DOHH2 (cell line): ENCODE measurements around the gene GALNT2.

Source experiments
- H3F3A ChIP-seq: fragments of 200-600 bp; sonication (generic), shearing (Covaris generic); 2 replicates; pipeline ENCODE4 v1.6.0; 2016; ENCODE audit warnings: antibody characterized with exemption, mild to moderate bottlenecking; ENCODE audit not compliant: control insufficient read depth, insufficient read depth
- H3K27ac ChIP-seq: fragments of 200-600 bp; sonication (generic); 2 replicates; pipeline ENCODE4 v1.5.1; 2014; ENCODE audit warnings: low read depth, mild to moderate bottlenecking, low read length, moderate library complexity
- H3K27me3 ChIP-seq: fragments of 200-600 bp; sonication (generic); 2 replicates; pipeline ENCODE4 v1.6.1; 2014; ENCODE audit warnings: mild to moderate bottlenecking, low read length, mixed read lengths; ENCODE audit not compliant: control insufficient read depth
- H3K36me3 ChIP-seq: fragments of 200-600 bp; sonication (generic); 2 replicates; pipeline ENCODE4 v1.6.1; 2014; ENCODE audit warnings: mild to moderate bottlenecking, low read length, moderate library complexity, mixed read lengths; ENCODE audit not compliant: control insufficient read depth
- H3K4me1 ChIP-seq: fragments of 200-600 bp; sonication (generic); 2 replicates; pipeline ENCODE4 v1.6.1; 2014; ENCODE audit warnings: mild to moderate bottlenecking, low read length, mixed read lengths; ENCODE audit not compliant: control insufficient read depth
- H3K4me2 ChIP-seq: fragments of 200-600 bp; sonication (generic); 2 replicates; pipeline ENCODE4 v1.6.0; 2014; ENCODE audit warnings: mild to moderate bottlenecking, low read length, moderate library complexity
- H3K4me3 ChIP-seq: fragments of 200-600 bp; sonication (generic); 2 replicates; pipeline ENCODE4 v1.5.1; 2014; ENCODE audit warnings: mild to moderate bottlenecking, low read length, mixed read lengths
- H3K79me2 ChIP-seq: fragments of 200-600 bp; sonication (generic); 2 replicates; pipeline ENCODE4 v1.6.1; 2014; ENCODE audit warnings: mild to moderate bottlenecking, low read length, mixed read lengths; ENCODE audit not compliant: control insufficient read depth
- H3K9me2 ChIP-seq: fragments of 200-600 bp; sonication (generic); replicated peaks from 2 replicates; pipeline ENCODE4 v1.6.1; 2014; ENCODE audit warnings: mild to moderate bottlenecking, low read length, mixed read lengths; ENCODE audit not compliant: control insufficient read depth
- H3K9me3 ChIP-seq: fragments of 200-600 bp; sonication (generic); 2 replicates; pipeline ENCODE4 v1.6.1; 2014; ENCODE audit warnings: antibody characterized with exemption, low read length, mixed read lengths; ENCODE audit not compliant: control insufficient read depth, insufficient read depth
- H4K20me1 ChIP-seq: fragments of 200-600 bp; sonication (generic); 2 replicates; pipeline ENCODE4 v1.6.0; 2014; ENCODE audit warnings: low read depth, mild to moderate bottlenecking, antibody characterized with exemption, low read length, moderate library complexity; ENCODE audit not compliant: control insufficient read depth, insufficient read depth
- CTCF ChIP-seq: fragments of 200-600 bp; sonication (generic); IDR thresholded peaks from one replicate; pipeline ENCODE4 v1.5.1; 2014; ENCODE audit warnings: antibody characterized with exemption, mild to moderate bottlenecking, low read depth, low read length; ENCODE audit not compliant: poor library complexity, severe bottlenecking
- EZH2phosphoT487 ChIP-seq: fragments of 200-600 bp; sonication (generic); IDR thresholded peaks from 2 replicates; pipeline ENCODE4 v1.6.1; 2017; ENCODE audit warnings: borderline replicate concordance, mild to moderate bottlenecking, antibody characterized with exemption, low read length, moderate library complexity, mixed read lengths

Gene GALNT2

DNA sequence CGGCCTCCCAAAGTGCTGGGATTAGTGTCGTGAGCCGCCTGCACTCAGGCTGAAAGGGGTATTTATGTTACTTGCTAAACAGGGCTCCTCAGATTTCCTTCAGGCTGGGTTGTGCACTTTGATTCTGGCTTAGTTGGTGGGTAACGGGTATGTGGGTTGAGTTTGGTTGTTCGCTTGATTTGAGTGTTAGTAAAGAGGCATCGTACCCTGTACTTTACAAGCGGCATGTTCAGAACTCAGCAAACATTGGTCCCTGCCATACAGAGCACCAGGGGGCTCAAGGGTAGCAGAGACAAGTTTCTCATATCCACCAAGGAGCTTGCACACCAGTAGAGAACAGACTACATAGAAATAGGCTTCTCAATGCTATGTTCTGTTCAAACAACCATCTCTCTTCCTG, 211.3 kb downstream of the GALNT2 start:
- no peaks in the 10 kb centered on the region for H3K9me3 ChIP-seq
- TF ChIP-seq EZH2phosphoT487 (no peak), CTCF (no peak)
- peak overlapping the region; percentile 38 for H3K4me3 ChIP-seq
- peaks cover 80% of the 10 kb centered on the region for H3K4me1 ChIP-seq
- peak overlapping the region; percentile 63 for H3K4me2 ChIP-seq
- H3K27me3 ChIP-seq = no peaks in the 10 kb centered on the region
- H3K9me2 ChIP-seq = no peaks in the 10 kb centered on the region
- H3F3A ChIP-seq = peaks cover 21% of the 10 kb centered on the region
- H3K79me2 ChIP-seq = no peaks in the 10 kb centered on the region
- H3K27ac ChIP-seq = peak overlapping the region; percentile 73
- no peaks in the 10 kb centered on the region for H4K20me1 ChIP-seq
- H3K36me3 ChIP-seq = peaks cover 51% of the 10 kb centered on the region

DNA sequence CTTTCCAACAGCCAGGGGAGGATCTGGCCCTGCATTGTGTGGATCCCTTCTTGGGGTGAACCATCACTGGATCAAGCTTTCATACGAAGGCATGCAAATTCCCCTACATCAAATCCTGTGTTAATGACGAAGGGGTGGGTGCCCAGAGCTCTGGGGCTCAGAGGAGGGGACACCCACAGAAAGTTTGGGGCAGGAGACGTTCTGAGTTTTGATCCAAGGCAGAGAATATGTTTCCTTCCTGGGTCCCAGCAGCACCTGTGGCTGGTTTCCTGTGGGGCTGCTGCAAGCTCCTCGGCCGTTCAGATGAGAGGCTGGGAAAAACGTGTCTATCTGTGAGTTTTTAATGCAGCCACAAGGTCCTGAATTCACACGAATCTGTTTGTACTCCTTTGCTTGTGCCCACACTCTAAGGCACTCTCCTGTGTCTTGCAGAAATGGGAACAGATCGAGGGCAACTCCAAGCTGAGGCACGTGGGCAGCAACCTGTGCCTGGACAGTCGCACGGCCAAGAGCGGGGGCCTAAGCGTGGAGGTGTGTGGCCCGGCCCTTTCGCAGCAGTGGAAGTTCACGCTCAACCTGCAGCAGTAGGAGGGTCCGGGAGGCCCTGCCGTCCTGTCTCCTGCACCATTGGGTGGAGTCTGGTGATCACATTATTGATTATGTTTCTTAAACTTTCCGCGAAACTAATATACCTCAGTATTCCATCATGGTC, 212.0 kb downstream of the GALNT2 start:
- Histone ChIP-seq H3K9me3 (no peaks in the 10 kb centered on the region), H3K4me1 (peaks cover 77% of the 10 kb centered on the region), H3K27me3 (no peaks in the 10 kb centered on the region), H4K20me1 (no peaks in the 10 kb centered on the region), H3F3A (peaks cover 16% of the 10 kb centered on the region), H3K36me3 (peaks cover 51% of the 10 kb centered on the region), H3K4me3 (peak overlapping the region; percentile 38), H3K4me2 (peak overlapping the region; percentile 63), H3K9me2 (no peaks in the 10 kb centered on the region), H3K79me2 (no peaks in the 10 kb centered on the region), H3K27ac (peak overlapping the region; percentile 73)
- TF ChIP-seq CTCF (no peak), EZH2phosphoT487 (no peak)

- no peaks in the 10 kb centered on the region for H4K20me1 ChIP-seq
- no peaks in the 10 kb centered on the region for H3K79me2 ChIP-seq
- H3K9me2 ChIP-seq = no peaks in the 10 kb centered on the region
- peaks cover 47% of the 10 kb centered on the region for H3K36me3 ChIP-seq
- no peak overlapping the region for H3K27ac ChIP-seq
- no peak overlapping the region for H3K4me2 ChIP-seq
- H3K4me3 ChIP-seq = no peak overlapping the region
- H3K4me1 ChIP-seq = peaks cover 71% of the 10 kb centered on the region
- no peaks in the 10 kb centered on the region for H3K27me3 ChIP-seq
- no peaks in the 10 kb centered on the region for H3K9me3 ChIP-seq
- H3F3A ChIP-seq = peaks cover 13% of the 10 kb centered on the region
- TF ChIP-seq CTCF (no peak), EZH2phosphoT487 (no peak)
Observed at GRCh38 chr1:230279583-230279945, 212.5 kb downstream of the GALNT2 start.
